GM19043 (cell line): ENCODE results near the gene SSC4D.
A peak's percentile ranks its signal among the peaks of the same experiment; 100 is the strongest.
"Not testable (repeated sequence)": the region's sequence is repeated elsewhere in the genome, so short reads cannot be mapped to it uniquely, and the experiment has no call there.

Source experiments
- ATAC-seq: cut with Tn5 transposase; IDR thresholded peaks from one replicate; pipeline ENCODE4 v1.9.1; 2021; ENCODE audit warnings: low read depth; ENCODE audit not compliant: unreplicated experiment

The SSC4D gene

GRCh38 chr7:76387789-76388188 lies 21.7 kb downstream of the SSC4D start:
- ATAC-seq: not testable (repeated sequence)

DNA sequence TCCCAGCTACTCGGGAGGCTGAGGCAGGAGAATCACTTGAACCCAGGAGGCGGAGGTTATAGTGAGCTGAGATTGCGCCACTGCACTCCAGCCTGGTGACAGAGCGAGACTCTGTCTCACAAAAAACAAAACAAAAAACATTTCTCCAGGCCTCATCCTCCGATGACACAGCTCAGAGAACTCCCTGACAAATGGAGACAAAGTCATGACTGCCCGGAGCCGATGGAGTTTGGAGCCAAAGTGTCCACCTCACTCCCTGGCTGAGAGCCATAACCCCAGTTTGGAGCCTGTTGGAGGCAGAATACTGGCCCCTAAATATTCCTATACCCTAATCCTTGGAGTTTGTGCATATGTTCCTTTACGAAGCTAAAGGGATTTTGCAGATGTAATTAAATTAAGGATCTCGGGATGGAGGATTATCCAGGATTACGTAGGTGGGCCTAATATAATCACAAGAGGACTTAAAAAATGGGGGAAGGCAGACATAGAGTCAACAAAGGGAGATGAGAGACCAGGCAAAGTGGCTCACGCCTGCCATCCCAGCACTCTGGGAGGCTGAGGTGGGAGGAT lies 22.7 kb downstream of the SSC4D start:
- ATAC-seq: no peak

GRCh38 chr7:76383089-76383944 lies 26.2 kb downstream of the SSC4D start:
- ATAC-seq: no peak

GRCh38 chr7:76381814-76382213 lies 27.7 kb downstream of the SSC4D start:
- no peak for ATAC-seq

GRCh38 chr7:76380623-76380966 lies 28.9 kb downstream of the SSC4D start:
- ATAC-seq: no peak

GRCh38 chr7:76377186-76377918 lies 32.1 kb downstream of the SSC4D start:
- no peak for ATAC-seq

DNA sequence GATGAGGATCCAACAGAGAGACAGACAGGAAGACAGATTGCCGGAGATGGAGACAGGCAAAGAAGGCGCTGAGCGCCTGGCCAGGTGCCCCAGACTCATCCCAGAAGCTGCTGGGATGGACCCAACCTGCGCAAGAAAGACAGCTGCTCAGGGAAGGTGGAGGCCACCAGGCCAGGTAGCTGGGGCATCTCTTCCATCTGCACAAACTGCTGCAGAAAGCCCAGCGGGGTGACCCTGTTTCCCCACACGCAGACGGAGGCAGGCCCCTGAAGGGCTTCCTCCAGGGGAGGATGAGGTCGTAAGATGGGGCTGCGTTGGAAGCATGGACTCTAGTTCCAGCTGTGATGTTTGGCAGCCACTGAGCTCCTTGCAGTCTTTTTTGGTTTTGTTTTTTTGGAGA lies 34.2 kb downstream of the SSC4D start:
- ATAC-seq: no peak

DNA sequence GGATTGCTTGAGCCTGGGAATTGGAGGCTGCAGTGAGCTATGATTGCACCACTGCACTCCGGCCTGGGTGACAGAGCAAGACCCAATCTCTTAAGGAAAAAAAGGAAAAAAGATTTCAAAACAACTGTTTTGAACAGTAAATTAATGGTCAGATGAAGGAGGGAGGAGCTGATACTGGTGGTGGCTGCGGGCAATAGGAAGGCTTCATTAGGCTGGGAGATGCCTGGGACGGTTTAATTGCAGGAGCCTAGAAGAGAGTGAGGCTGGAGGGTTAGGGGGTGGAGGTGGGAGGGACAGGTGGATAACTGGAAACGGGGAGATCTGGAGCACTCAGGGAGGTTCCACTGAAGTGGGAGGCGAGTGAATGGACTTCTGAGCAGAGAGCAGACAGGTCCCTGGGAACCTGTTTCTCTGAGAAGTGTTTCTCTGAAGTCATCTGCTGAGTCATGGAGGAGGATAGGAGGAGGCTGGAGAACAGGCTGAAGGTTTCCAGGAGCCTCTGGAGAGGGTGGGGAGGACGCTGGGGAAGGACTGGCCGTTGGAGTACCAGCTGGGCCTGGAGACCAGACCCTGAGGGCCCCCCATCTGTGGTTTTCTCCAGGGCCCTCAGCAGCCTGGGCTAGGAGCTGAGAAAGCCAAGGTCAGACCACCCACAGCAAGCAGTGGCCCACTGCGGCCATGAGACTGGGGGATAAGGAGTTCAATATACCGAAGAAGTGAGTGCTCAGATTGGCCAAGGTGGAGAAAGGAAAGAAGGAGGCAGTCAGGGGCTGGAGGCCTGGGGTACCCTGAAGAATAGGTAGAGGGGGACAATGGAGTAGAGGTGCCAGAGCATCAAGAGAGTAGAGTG lies 36.3 kb downstream of the SSC4D start:
- no peak for ATAC-seq

GRCh38 chr7:76371396-76371795 lies 38.1 kb downstream of the SSC4D start:
- ATAC-seq: no peak

DNA sequence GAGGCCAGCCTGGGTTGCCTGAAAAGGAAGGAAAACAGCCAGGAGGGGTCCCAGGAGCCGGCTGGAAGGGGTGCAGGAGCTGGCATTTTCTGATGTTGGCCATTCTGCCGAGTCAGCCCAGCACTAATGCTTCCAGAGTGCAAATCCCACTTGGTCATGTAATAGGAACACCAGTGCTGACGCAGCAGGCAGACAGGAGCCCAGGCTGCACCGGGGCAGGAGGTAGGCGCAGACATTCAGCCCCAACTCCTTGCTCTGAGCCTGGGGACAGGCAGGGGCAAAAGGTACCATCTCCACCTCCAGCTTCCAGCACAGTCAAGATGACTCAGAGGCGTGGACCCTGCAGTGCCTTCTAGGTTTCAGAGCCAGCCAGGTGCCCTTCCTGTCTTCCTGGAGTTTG lies 40.5 kb downstream of the SSC4D start:
- no peak for ATAC-seq

DNA sequence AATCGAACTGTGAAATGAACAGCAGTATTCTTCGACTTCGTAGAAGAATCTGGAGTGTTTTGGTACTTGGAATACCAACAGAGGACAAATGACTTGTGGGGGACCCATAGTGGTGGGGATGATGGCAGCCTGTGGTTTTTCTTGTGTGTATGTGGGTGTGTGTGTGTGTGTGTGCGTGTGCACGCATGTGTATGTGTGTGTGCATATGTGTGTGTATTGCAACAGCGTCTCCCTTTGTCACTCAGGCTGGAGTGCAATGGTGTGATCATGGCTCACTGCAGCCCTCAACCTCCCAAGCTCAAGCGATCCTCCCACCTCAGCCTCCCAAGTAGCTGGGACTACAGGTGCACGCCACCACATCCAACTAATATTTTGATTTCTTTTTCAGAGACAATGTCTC lies 41.3 kb downstream of the SSC4D start:
- ATAC-seq: no peak

DNA sequence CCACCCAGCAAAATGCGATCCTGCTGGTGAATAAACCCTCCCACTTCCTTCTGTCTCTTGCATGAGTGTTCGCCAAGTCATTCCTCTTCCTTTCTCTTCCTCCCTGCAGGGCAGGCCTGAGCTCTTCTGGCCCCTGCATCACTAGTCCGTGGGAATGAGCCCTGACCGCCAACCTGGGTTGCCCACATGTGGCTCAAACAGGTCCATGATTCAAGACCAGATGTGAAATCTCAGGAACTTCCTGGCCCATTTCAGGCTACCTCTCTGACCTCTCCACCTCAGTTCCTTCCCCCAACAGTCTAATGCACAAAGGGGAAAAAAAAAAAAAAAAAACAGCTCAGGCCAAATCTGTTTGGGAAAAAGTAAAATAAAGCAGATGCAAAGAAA lies 45.3 kb downstream of the SSC4D start:
- ATAC-seq: peak; percentile 2

GRCh38 chr7:76363754-76364153 lies 45.7 kb downstream of the SSC4D start:
- ATAC-seq: not testable (repeated sequence)

DNA sequence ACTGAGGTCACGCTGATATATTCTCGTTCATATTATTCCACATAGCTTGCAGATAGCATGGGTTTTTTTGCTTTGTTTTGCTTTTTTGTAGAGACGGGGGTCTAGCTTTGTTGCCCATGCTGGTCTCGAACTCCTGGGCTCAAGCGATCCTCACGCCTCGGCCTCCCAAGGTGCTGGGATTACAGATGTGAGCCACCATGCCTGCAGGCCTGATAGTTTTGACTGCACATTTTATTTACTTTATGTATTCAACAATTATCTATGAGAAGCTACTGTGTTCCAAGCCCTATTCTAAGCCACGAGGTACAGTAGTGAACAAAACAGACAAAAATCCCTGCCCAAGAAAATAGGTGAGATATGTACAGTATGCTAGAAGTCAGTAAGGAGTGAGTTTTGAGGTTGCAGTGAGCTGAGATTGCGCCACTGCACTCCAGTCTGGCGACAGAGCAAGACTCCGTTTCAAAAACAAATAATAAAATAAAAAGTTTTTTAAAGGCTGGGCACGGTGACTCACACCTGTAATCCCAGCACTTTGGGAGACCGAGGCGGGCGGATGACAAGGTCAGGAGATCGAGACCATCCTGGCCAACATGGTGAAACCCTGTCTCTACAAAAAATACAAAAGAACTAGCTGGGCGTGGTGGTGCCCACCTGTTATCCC lies 49.4 kb downstream of the SSC4D start:
- ATAC-seq: no peak

DNA sequence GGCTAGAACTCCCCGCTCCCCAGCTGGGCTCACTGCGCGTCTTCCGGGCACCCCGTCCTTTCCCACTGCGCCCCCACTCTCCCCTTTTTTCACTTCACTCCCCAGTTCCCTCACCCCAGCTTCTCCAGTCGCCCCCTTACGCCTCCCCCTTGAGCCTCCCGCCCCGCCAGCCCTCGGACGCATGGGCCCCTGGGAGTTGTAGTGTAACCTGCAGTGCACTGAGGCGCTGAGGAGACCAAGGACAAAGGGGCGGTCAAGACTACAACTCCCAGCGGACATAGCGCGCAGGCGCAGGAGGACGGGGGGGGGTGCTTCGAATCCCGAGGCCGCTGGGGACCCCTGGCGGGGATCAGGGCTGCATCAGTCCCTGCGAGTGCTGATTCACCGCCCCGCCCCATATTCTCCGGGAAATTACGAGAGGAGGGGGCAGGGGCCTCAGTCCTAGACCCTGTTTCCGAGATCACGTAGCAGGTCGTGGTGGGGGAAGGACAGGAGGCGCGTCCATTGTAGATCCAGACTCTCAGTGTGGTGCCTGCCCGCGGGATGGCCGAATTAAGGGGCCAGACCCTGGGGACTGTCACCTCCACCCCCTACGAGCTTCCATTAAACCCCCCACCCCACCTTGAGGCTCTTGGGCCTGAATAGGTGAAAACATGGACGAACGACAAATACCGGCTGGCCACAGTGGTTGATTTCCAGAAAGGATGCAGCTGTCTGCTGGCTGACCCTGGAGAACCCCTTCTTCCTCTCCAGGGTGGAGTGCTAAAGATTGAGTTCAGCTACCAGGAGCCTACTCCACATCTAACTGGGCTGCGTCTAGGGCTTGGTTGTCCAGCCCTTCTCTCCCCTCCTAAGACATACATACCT lies 50.2 kb downstream of the SSC4D start:
- peak; percentile 87 for ATAC-seq

DNA sequence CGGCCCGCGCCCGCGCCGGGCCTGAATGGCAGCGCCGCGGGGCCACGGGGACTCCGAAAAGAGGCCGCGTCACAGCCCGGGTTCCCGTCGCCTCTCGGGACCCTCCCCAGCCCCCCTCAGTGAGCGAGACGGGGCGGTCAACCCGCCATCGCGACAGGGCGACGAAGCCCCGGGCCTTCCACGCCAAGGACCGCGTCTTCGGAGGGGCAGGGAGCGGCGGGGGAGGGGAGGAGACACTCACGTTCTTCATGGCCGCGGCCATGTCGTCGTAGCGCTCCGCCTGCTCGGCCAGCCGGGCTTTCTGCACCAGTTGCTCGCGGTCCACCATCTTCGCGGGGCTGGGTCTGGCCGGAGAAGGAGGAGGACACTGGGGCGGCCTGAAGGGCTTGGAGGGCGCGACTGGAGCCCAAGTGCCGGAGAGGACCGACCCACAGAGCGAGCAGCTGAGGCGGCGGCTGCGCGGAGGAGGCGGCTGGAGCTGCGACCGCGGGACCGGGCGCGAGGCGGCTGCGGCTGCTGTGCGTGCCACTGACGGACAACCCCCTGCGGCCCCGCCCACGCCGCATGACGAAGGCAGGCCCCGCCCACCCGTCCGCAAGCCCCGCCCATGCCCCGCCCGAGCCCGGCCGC lies 50.9 kb downstream of the SSC4D start, which contains the start of gene YWHAG:
YWHAG (minus strand) TSS at position 511 of the 630 bp plus-strand sequence; CDS start at position 328, 183 bp downstream.
- ATAC-seq: peak; percentile 54

GRCh38 chr7:76358011-76358480 lies 51.5 kb downstream of the SSC4D start:
- peak; percentile 9 for ATAC-seq

GRCh38 chr7:76357475-76358010 lies 52.0 kb downstream of the SSC4D start:
- no peak for ATAC-seq
